ENCODE results near the gene CYSTM1. TPM values are rescaled to one million over a fixed set of nuclear protein-coding genes. Genes with fewer than 3 reads are reported as not detected.

Gene CYSTM1
- total RNA-seq, 4 donors from 2014 or later: 44.9 to 77.6 (median 63.5) TPM

- peak overlapping the region in 1 of 4 donors; percentile 22 for H3K27ac ChIP-seq
- H3K36me3 ChIP-seq: no peaks in the 10 kb centered on the region
- H3K4me1 ChIP-seq: peaks cover 0 to 7% (median 0%) of the 10 kb centered on the region in 4 donors
- no peaks in the 10 kb centered on the region for H3K27me3 ChIP-seq
- no peaks in the 10 kb centered on the region for H3K9me3 ChIP-seq
- 83 to 84% methylated on average over 7 of the region's 7 CpGs for WGBS, 2 donors
- H3K4me3 ChIP-seq: no peak overlapping the region
- DNase-seq (ENCODE audit: low spot score in 2 of 2): no peak
- TF ChIP-seq POLR2A (IDR thresholded peaks at IDR 0.05) (no peak), CTCF (IDR thresholded peaks at IDR 0.05) (no peak), EP300 (IDR thresholded peaks at IDR 0.05) (no peak)
Measured at GRCh38 chr5:140228364-140228837, 53.4 kb downstream of the CYSTM1 start.

GRCh38 chr5:140230373-140230772 lies 55.4 kb downstream of the CYSTM1 start:
- TF ChIP-seq CTCF (IDR thresholded peaks at IDR 0.05) (no peak), EP300 (IDR thresholded peaks at IDR 0.05) (no peak), POLR2A (IDR thresholded peaks at IDR 0.05) (no peak)
- no peaks in the 10 kb centered on the region for H3K9me3 ChIP-seq
- H3K36me3 ChIP-seq: no peaks in the 10 kb centered on the region
- H3K27me3 ChIP-seq: no peaks in the 10 kb centered on the region
- no peak overlapping the region for H3K4me3 ChIP-seq
- WGBS, 2 donors: 94 to 96% methylated on average over 1 of the region's 1 CpG
- peaks cover 0 to under 1% (median 0%) of the 10 kb centered on the region in 4 donors for H3K4me1 ChIP-seq
- H3K27ac ChIP-seq: no peak overlapping the region
- no peak for DNase-seq (ENCODE audit: low spot score in 2 of 2)

GRCh38 chr5:140232731-140233130 lies 57.7 kb downstream of the CYSTM1 start:
- no peak for TF ChIP-seq EP300 (IDR thresholded peaks at IDR 0.05)
- no peak for TF ChIP-seq CTCF (IDR thresholded peaks at IDR 0.05)
- TF ChIP-seq POLR2A (IDR thresholded peaks at IDR 0.05): no peak
- 62 to 70% methylated on average over 1 of the region's 1 CpG for WGBS, 2 donors

GRCh38 chr5:140234377-140234989 lies 59.5 kb downstream of the CYSTM1 start:
- H3K4me3 ChIP-seq: no peak overlapping the region
- H3K27me3 ChIP-seq: no peaks in the 10 kb centered on the region
- no peak overlapping the region for H3K27ac ChIP-seq
- peaks cover 0 to 5% (median 0%) of the 10 kb centered on the region in 3 donors for H3K36me3 ChIP-seq
- H3K9me3 ChIP-seq: no peaks in the 10 kb centered on the region
- WGBS, 2 donors: 89 to 91% methylated on average over 4 of the region's 4 CpGs
- no peak for DNase-seq (ENCODE audit: low spot score in 2 of 2)
- TF ChIP-seq POLR2A (IDR thresholded peaks at IDR 0.05): no peak
- no peak for TF ChIP-seq EP300 (IDR thresholded peaks at IDR 0.05)
- TF ChIP-seq CTCF (IDR thresholded peaks at IDR 0.05): no peak
- no peaks in the 10 kb centered on the region for H3K4me1 ChIP-seq

More at GRCh38 chr5:140232731-140233130, 57.7 kb downstream of the CYSTM1 start:
- Histone ChIP-seq H3K36me3 (peaks cover 0 to 4% (median 0%) of the 10 kb centered on the region in 3 donors), H3K9me3 (no peaks in the 10 kb centered on the region), H3K27ac (no peak overlapping the region), H3K4me1 (no peaks in the 10 kb centered on the region), H3K4me3 (no peak overlapping the region), H3K27me3 (no peaks in the 10 kb centered on the region)
- no peak for DNase-seq (ENCODE audit: low spot score in 2 of 2)

- Histone ChIP-seq H3K4me1 (peaks cover 0 to 14% (median 7%) of the 10 kb centered on the region in 4 donors), H3K4me3 (no peak overlapping the region), H3K36me3 (peaks cover 0 to 5% (median 0%) of the 10 kb centered on the region in 3 donors), H3K27me3 (no peaks in the 10 kb centered on the region), H3K27ac (no peak overlapping the region), H3K9me3 (no peaks in the 10 kb centered on the region)
- TF ChIP-seq POLR2A (IDR thresholded peaks at IDR 0.05) (no peak), EP300 (IDR thresholded peaks at IDR 0.05) (no peak), CTCF (IDR thresholded peaks at IDR 0.05) (no peak)
- DNase-seq (ENCODE audit: low spot score in 2 of 2): no peak
- WGBS, 2 donors: 79 to 83% methylated on average over 11 of the region's 11 CpGs
Measured at GRCh38 chr5:140235791-140236551, 61.0 kb downstream of the CYSTM1 start.
